K562 (cell line): Measurements from ENCODE around the gene SOD1. TPM values are rescaled to one million over a fixed set of nuclear protein-coding genes. Genes with fewer than 3 reads are reported as not detected.

Experiments
- BCL6 ChIP-seq: fragments of 250-450 bp; sonication (Bioruptor Pico); IDR thresholded peaks from 2 replicates; pipeline ENCODE4 v1.4.0; 2020
- BRCA1 ChIP-seq, 2 experiments: fragments of 450-650 bp in 1 of 2; sonication (generic) in 1 of 2; formaldehyde crosslinking in 1 of 2; IDR thresholded peaks; 2 replicates each; pipeline versions ENCODE4 v1.5.0 to v1.6.1; 2017 to 2020; ENCODE audit warnings: mild to moderate bottlenecking in 1 of 2, missing genetic modification reagents in 1 of 2
- DMBX1 ChIP-seq: fragments of 250-450 bp; sonication (Bioruptor Pico); IDR thresholded peaks from 2 replicates; pipeline ENCODE4 v1.8.0; 2022; ENCODE audit warnings: inconsistent platforms, mild to moderate bottlenecking, moderate library complexity, borderline replicate concordance
- EP400 ChIP-seq: fragments of 450-650 bp; IDR thresholded peaks from 2 replicates; pipeline ENCODE4 v1.6.1; 2017; ENCODE audit warnings: antibody characterized with exemption, mild to moderate bottlenecking, moderate library complexity
- HOMEZ ChIP-seq: fragments of 250-450 bp; sonication (Bioruptor Pico); IDR thresholded peaks from 2 replicates; pipeline ENCODE4 v1.4.0; 2020; ENCODE audit warnings: mild to moderate bottlenecking, moderate library complexity
- NR2C1 ChIP-seq, 2 experiments: fragments of 450-650 bp; IDR thresholded peaks; 2 replicates each; pipeline ENCODE4 v1.6.1; 2017; ENCODE audit warnings: mild to moderate bottlenecking in 2 of 2, antibody characterized with exemption in 1 of 2, inconsistent platforms in 1 of 2, missing compliant biosample characterization in 1 of 2, missing genetic modification characterization in 1 of 2
- RBM17 ChIP-seq: fragments of 200-400 bp; formaldehyde crosslinking; IDR thresholded peaks from 2 replicates; pipeline ENCODE4 v1.6.1; 2017; ENCODE audit warnings: low read depth, mild to moderate bottlenecking, low read length, borderline replicate concordance
- RCOR1 ChIP-seq, 2 experiments: IDR thresholded peaks; 2 replicates each; pipeline ENCODE4 v1.6.1; 2012; ENCODE audit warnings: low read depth in 2 of 2, low read length in 2 of 2, borderline replicate concordance in 1 of 2, improper control_type of control experiment in 1 of 2
- RHOXF2B ChIP-seq: fragments of 250-450 bp; sonication (Bioruptor Pico); conservative IDR thresholded peaks from 2 replicates; pipeline ENCODE4 v1.5.1; 2021
- SMAD2 ChIP-seq: fragments of 150-350 bp; IDR thresholded peaks from 2 replicates; pipeline ENCODE4 v1.6.1; 2014; ENCODE audit warnings: low read depth, mild to moderate bottlenecking, low read length
- ZNF121 ChIP-seq: sonication (generic); formaldehyde crosslinking; conservative IDR thresholded peaks from 2 replicates; pipeline ENCODE4 v1.8.0; 2022; ENCODE audit warnings: missing genetic modification reagents
- ZNF232 ChIP-seq: sonication (generic); formaldehyde crosslinking; IDR thresholded peaks from 2 replicates; pipeline ENCODE4 v1.8.0; 2022; ENCODE audit warnings: mild to moderate bottlenecking, missing genetic modification reagents
- ZNF766 ChIP-seq: fragments of 200-800 bp; sonication (Bioruptor generic); conservative IDR thresholded peaks from 2 replicates; pipeline ENCODE4 v1.6.1; 2016; ENCODE audit warnings: missing genetic modification characterization, missing compliant biosample characterization
- polyA plus RNA-seq, 8 experiments: library from polyadenylated mRNA; depleted of rRNA in 4 of 8; stranded (reverse) in 5 of 8; unstranded in 3 of 8; fragments of >200 nt; fragmentation: Nextera tagmentation in 2 of 8; fragmentation: Illumina TruSeq in 1 of 8; extraction: Ambion mirVana in 2 of 8; extraction: Trizol in 1 of 8; gene quantifications; 2 replicates each; pipeline versions ENCODE4 v1.2.1 to v1.2.3, GENCODE V29; 2011 to 2014; ENCODE audit warnings: inconsistent platforms in 1 of 8, missing spikeins in 1 of 8
- total RNA-seq, 7 experiments: library from RNA; depleted of rRNA in 6 of 7; stranded (reverse); fragments of >200 nt in 6 of 7; fragmentation: Illumina TruSeq in 2 of 7; extraction: Trizol in 2 of 7; gene quantifications; 2 replicates each; pipeline versions ENCODE4 v1.2.1 to v1.2.3, GENCODE V29; 2011 to 2021; ENCODE audit warnings: low replicate concordance in 1 of 7
- TF ChIP-seq, protein P1 (sequence below): fragments of 200-600 bp; sonication (generic); IDR thresholded peaks from one replicate; pipeline ENCODE4 v1.6.1; 2012; ENCODE audit warnings: mild to moderate bottlenecking, low read depth, low read length, inconsistent platforms

The SOD1 gene
- total and polyA plus RNA-seq, 9 of the 15 experiments (the other 6 are each of a cell fraction or from before 2014, with no cell fraction given), result 452 to 1,409 (median 633) TPM

DNA sequence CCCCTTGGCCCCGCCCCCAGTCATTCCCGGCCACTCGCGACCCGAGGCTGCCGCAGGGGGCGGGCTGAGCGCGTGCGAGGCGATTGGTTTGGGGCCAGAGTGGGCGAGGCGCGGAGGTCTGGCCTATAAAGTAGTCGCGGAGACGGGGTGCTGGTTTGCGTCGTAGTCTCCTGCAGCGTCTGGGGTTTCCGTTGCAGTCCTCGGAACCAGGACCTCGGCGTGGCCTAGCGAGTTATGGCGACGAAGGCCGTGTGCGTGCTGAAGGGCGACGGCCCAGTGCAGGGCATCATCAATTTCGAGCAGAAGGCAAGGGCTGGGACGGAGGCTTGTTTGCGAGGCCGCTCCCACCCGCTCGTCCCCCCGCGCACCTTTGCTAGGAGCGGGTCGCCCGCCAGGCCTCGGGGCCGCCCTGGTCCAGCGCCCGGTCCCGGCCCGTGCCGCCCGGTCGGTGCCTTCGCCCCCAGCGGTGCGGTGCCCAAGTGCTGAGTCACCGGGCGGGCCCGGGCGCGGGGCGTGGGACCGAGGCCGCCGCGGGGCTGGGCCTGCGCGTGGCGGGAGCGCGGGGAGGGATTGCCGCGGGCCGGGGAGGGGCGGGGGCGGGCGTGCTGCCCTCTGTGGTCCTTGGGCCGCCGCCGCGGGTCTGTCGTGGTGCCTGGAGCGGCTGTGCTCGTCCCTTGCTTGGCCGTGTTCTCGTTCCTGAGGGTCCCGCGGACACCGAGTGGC, at the start of gene SOD1 (continued):
- no peak for TF ChIP-seq ZNF766 (CRISPR knock-in tag)
- TF ChIP-seq, protein P1, sequence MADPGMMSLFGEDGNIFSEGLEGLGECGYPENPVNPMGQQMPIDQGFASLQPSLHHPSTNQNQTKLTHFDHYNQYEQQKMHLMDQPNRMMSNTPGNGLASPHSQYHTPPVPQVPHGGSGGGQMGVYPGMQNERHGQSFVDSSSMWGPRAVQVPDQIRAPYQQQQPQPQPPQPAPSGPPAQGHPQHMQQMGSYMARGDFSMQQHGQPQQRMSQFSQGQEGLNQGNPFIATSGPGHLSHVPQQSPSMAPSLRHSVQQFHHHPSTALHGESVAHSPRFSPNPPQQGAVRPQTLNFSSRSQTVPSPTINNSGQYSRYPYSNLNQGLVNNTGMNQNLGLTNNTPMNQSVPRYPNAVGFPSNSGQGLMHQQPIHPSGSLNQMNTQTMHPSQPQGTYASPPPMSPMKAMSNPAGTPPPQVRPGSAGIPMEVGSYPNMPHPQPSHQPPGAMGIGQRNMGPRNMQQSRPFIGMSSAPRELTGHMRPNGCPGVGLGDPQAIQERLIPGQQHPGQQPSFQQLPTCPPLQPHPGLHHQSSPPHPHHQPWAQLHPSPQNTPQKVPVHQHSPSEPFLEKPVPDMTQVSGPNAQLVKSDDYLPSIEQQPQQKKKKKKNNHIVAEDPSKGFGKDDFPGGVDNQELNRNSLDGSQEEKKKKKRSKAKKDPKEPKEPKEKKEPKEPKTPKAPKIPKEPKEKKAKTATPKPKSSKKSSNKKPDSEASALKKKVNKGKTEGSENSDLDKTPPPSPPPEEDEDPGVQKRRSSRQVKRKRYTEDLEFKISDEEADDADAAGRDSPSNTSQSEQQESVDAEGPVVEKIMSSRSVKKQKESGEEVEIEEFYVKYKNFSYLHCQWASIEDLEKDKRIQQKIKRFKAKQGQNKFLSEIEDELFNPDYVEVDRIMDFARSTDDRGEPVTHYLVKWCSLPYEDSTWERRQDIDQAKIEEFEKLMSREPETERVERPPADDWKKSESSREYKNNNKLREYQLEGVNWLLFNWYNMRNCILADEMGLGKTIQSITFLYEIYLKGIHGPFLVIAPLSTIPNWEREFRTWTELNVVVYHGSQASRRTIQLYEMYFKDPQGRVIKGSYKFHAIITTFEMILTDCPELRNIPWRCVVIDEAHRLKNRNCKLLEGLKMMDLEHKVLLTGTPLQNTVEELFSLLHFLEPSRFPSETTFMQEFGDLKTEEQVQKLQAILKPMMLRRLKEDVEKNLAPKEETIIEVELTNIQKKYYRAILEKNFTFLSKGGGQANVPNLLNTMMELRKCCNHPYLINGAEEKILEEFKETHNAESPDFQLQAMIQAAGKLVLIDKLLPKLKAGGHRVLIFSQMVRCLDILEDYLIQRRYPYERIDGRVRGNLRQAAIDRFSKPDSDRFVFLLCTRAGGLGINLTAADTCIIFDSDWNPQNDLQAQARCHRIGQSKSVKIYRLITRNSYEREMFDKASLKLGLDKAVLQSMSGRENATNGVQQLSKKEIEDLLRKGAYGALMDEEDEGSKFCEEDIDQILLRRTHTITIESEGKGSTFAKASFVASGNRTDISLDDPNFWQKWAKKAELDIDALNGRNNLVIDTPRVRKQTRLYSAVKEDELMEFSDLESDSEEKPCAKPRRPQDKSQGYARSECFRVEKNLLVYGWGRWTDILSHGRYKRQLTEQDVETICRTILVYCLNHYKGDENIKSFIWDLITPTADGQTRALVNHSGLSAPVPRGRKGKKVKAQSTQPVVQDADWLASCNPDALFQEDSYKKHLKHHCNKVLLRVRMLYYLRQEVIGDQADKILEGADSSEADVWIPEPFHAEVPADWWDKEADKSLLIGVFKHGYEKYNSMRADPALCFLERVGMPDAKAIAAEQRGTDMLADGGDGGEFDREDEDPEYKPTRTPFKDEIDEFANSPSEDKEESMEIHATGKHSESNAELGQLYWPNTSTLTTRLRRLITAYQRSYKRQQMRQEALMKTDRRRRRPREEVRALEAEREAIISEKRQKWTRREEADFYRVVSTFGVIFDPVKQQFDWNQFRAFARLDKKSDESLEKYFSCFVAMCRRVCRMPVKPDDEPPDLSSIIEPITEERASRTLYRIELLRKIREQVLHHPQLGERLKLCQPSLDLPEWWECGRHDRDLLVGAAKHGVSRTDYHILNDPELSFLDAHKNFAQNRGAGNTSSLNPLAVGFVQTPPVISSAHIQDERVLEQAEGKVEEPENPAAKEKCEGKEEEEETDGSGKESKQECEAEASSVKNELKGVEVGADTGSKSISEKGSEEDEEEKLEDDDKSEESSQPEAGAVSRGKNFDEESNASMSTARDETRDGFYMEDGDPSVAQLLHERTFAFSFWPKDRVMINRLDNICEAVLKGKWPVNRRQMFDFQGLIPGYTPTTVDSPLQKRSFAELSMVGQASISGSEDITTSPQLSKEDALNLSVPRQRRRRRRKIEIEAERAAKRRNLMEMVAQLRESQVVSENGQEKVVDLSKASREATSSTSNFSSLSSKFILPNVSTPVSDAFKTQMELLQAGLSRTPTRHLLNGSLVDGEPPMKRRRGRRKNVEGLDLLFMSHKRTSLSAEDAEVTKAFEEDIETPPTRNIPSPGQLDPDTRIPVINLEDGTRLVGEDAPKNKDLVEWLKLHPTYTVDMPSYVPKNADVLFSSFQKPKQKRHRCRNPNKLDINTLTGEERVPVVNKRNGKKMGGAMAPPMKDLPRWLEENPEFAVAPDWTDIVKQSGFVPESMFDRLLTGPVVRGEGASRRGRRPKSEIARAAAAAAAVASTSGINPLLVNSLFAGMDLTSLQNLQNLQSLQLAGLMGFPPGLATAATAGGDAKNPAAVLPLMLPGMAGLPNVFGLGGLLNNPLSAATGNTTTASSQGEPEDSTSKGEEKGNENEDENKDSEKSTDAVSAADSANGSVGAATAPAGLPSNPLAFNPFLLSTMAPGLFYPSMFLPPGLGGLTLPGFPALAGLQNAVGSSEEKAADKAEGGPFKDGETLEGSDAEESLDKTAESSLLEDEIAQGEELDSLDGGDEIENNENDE, result no peak
- no peak for TF ChIP-seq BRCA1 (IDR thresholded peaks at IDR 0.05)
- no peak for TF ChIP-seq BRCA1 (CRISPR knock-in tag; IDR thresholded peaks at IDR 0.05)
- TF ChIP-seq RHOXF2B (CRISPR knock-in tag), result no peak
- TF ChIP-seq RBM17, result no peak
- TF ChIP-seq ZNF121, result no peak
- TF ChIP-seq DMBX1 (CRISPR knock-in tag), result no peak
- no peak for TF ChIP-seq BCL6
- TF ChIP-seq HOMEZ, result no peak
- peak; percentile 88 for TF ChIP-seq EP400
- TF ChIP-seq NR2C1 (IDR thresholded peaks at IDR 0.05), result no peak
- TF ChIP-seq NR2C1 (tag; IDR thresholded peaks at IDR 0.05), result no peak
- peak; percentile 80; the same call in 1 of the 2 replicates for TF ChIP-seq ZNF232 (CRISPR knock-in tag)
- TF ChIP-seq SMAD2, result no peak
- no peak for TF ChIP-seq RCOR1 (IDR thresholded peaks at IDR 0.05; ENCODE audit: borderline replicate concordance in 1 of 2, low read depth in 2 of 2, low read length in 2 of 2)
